KMS-11 (cell line): ENCODE data around the gene SLC5A6.

ENCODE experiments used
- H2AFZ ChIP-seq: fragments of 200-600 bp; sonication (generic); 2 replicates; pipeline ENCODE4 v1.6.1; 2016; ENCODE audit warnings: antibody characterized with exemption, mixed run types, low read depth
- H3K27ac ChIP-seq: fragments of 200-600 bp; sonication (generic); 2 replicates; pipeline ENCODE4 v1.6.1; 2016; ENCODE audit warnings: mild to moderate bottlenecking, mixed run types
- H3K27me3 ChIP-seq: fragments of 200-600 bp; sonication (generic); 2 replicates; pipeline ENCODE4 v1.6.1; 2017; ENCODE audit warnings: mild to moderate bottlenecking, low read depth, mixed run types, moderate library complexity; ENCODE audit not compliant: insufficient read depth
- H3K36me3 ChIP-seq: fragments of 200-600 bp; sonication (generic); 2 replicates; pipeline ENCODE4 v1.6.1; 2017; ENCODE audit warnings: mild to moderate bottlenecking, mixed run types; ENCODE audit not compliant: insufficient read depth
- H3K4me1 ChIP-seq: fragments of 200-600 bp; sonication (generic); 2 replicates; pipeline ENCODE4 v1.6.1; 2016; ENCODE audit warnings: mild to moderate bottlenecking, low read depth, mixed run types; ENCODE audit not compliant: poor library complexity, severe bottlenecking
- H3K4me2 ChIP-seq: fragments of 200-600 bp; sonication (generic); 2 replicates; pipeline ENCODE4 v1.7.0; 2016; ENCODE audit warnings: mild to moderate bottlenecking, mixed run types
- H3K4me3 ChIP-seq: fragments of 200-600 bp; sonication (generic); IDR thresholded peaks from 2 replicates; pipeline ENCODE4 v1.6.1; 2017; ENCODE audit warnings: low read depth, low read length, mixed read lengths; ENCODE audit not compliant: insufficient read depth
- H3K79me2 ChIP-seq: fragments of 200-600 bp; sonication (generic); 2 replicates; pipeline ENCODE4 v1.6.1; 2016; ENCODE audit warnings: low read depth, mixed run types; ENCODE audit not compliant: insufficient read depth
- H3K9ac ChIP-seq: fragments of 200-600 bp; sonication (generic); 2 replicates; pipeline ENCODE4 v1.6.1; 2016; ENCODE audit warnings: mild to moderate bottlenecking, mixed run types
- H4K20me1 ChIP-seq: fragments of 200-600 bp; sonication (generic); 2 replicates; pipeline ENCODE4 v1.6.1; 2016; ENCODE audit warnings: mild to moderate bottlenecking, mixed run types; ENCODE audit not compliant: insufficient read depth
- CTCF ChIP-seq: fragments of 200-600 bp; sonication (generic); conservative IDR thresholded peaks from 2 replicates; pipeline ENCODE4 v1.6.1; 2017; ENCODE audit warnings: low read depth, mild to moderate bottlenecking, antibody characterized with exemption, low read length, moderate library complexity, mixed read lengths

The SLC5A6 gene

GRCh38 chr2:27240406-27240805, 28.3 kb upstream of the SLC5A6 start:
- H3K4me1 ChIP-seq: no peaks in the 10 kb centered on the region
- no peak overlapping the region for H2AFZ ChIP-seq
- H3K27me3 ChIP-seq: no peaks in the 10 kb centered on the region
- H3K36me3 ChIP-seq: peaks cover 13% of the 10 kb centered on the region; the same call in 1 of the 2 replicates
- no peak overlapping the region for H3K4me3 ChIP-seq
- no peak for TF ChIP-seq CTCF
- H3K9ac ChIP-seq: no peak overlapping the region
- no peak overlapping the region for H3K27ac ChIP-seq
- H3K4me2 ChIP-seq: no peak overlapping the region
- H4K20me1 ChIP-seq: no peaks in the 10 kb centered on the region
- H3K79me2 ChIP-seq: no peaks in the 10 kb centered on the region

- no peak overlapping the region for H3K9ac ChIP-seq
- no peaks in the 10 kb centered on the region for H3K4me1 ChIP-seq
- peaks cover 13% of the 10 kb centered on the region; the same call in 1 of the 2 replicates for H3K36me3 ChIP-seq
Measured at GRCh38 chr2:27238976-27239375, 26.9 kb upstream of the SLC5A6 start.

GRCh38 chr2:27237341-27237945, 25.4 kb upstream of the SLC5A6 start:
- Histone ChIP-seq H3K4me3 (no peak overlapping the region), H3K27me3 (no peaks in the 10 kb centered on the region), H2AFZ (no peak overlapping the region), H4K20me1 (no peaks in the 10 kb centered on the region), H3K36me3 (peaks cover 13% of the 10 kb centered on the region; the same call in 1 of the 2 replicates), H3K4me2 (no peak overlapping the region), H3K27ac (no peak overlapping the region), H3K9ac (no peak overlapping the region), H3K4me1 (no peaks in the 10 kb centered on the region), H3K79me2 (no peaks in the 10 kb centered on the region)
- no peak for TF ChIP-seq CTCF

More at GRCh38 chr2:27238976-27239375, 26.9 kb upstream of the SLC5A6 start:
- Histone ChIP-seq H3K79me2 (no peaks in the 10 kb centered on the region), H2AFZ (no peak overlapping the region), H3K4me2 (no peak overlapping the region), H3K27ac (no peak overlapping the region), H3K27me3 (no peaks in the 10 kb centered on the region), H3K4me3 (no peak overlapping the region), H4K20me1 (no peaks in the 10 kb centered on the region)
- no peak for TF ChIP-seq CTCF

- Histone ChIP-seq H3K27ac (no peak overlapping the region), H3K9ac (no peak overlapping the region), H4K20me1 (no peaks in the 10 kb centered on the region), H3K36me3 (peaks cover 13% of the 10 kb centered on the region; the same call in 1 of the 2 replicates), H3K4me1 (no peaks in the 10 kb centered on the region), H2AFZ (no peak overlapping the region), H3K4me2 (no peak overlapping the region), H3K4me3 (no peak overlapping the region), H3K27me3 (no peaks in the 10 kb centered on the region), H3K79me2 (no peaks in the 10 kb centered on the region)
- no peak for TF ChIP-seq CTCF
Measured at GRCh38 chr2:27236626-27237025, 24.6 kb upstream of the SLC5A6 start.
